Measurements from ENCODE around the gene NXPH1.

The NXPH1 gene

DNA sequence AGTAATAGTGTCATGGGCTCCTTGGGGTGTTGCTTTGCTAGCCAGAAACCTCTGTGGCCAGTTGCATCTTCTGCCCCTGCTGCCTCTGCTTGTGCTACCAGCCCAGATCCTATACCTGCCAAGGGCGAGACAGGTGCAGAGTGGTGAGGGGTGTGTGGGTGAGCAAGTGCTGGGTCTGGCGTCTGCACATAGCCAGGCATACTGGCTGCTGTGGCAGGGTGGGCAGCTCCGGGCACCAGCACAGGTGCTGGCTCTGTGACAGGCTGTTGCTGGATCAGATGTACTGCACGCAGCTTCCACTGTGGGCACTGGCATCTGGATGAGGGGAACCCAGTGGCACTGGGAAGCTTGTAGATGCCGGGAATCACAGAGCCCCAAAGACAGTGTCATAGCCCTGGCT is 148.4 kb downstream of the NXPH1 start:
- no peak for TF ChIP-seq CTCF (conservative IDR thresholded peaks at IDR 0.05)
- H3K27ac ChIP-seq = no peak overlapping the region

GRCh38 chr7:8582728-8583127 is 149.3 kb downstream of the NXPH1 start:
- no peak for TF ChIP-seq CTCF (conservative IDR thresholded peaks at IDR 0.05)
- H3K27ac ChIP-seq = no peak overlapping the region

DNA sequence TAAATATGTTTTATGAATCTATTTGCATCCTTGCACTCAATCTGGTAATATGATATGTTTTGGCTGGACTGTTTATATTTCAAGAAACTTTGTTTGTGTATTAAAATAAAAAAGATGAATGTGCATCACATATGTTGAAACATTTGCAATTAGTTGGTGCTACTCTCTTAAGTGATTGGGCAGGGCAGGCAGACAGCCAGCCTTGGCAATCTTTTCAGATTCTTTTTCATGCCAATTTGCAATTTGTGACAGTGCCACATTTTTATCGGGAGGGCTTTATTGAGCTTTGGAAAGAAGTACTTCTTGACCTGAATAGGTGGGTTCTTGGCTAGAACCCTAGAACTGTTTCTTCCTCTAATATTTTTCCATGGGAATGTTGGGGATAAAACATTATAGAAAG is 152.2 kb downstream of the NXPH1 start:
- no peak for TF ChIP-seq CTCF (conservative IDR thresholded peaks at IDR 0.05)
- H3K27ac ChIP-seq = no peak overlapping the region

GRCh38 chr7:8590225-8590624 is 156.8 kb downstream of the NXPH1 start:
- no peak for TF ChIP-seq CTCF (conservative IDR thresholded peaks at IDR 0.05)
- H3K27ac ChIP-seq = no peak overlapping the region

GRCh38 chr7:8590791-8591190 is 157.4 kb downstream of the NXPH1 start:
- H3K27ac ChIP-seq = no peak overlapping the region
- TF ChIP-seq CTCF (conservative IDR thresholded peaks at IDR 0.05) = no peak

DNA sequence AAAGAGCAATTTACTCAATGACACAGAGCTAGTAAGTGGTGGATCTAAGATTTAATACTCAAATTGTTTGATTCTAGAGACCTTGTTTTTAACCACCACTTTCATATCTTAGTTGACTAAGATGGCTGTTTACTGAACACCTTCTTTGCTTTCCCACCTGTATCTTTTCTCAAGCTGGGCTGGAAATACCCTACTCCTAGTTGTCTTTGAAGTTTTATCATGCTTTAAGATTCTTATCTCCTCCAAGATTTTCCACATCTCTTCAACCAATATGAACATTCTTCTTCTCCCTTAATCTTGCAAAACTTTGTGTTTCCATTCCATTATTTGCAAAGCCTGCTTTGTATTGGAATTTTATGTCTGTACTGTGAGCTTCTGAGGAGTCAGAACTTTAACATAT is 157.9 kb downstream of the NXPH1 start:
- TF ChIP-seq CTCF (conservative IDR thresholded peaks at IDR 0.05) = no peak
- no peak overlapping the region for H3K27ac ChIP-seq

GRCh38 chr7:8592167-8592566 is 158.8 kb downstream of the NXPH1 start:
- H3K27ac ChIP-seq = no peak overlapping the region
- no peak for TF ChIP-seq CTCF (conservative IDR thresholded peaks at IDR 0.05)

DNA sequence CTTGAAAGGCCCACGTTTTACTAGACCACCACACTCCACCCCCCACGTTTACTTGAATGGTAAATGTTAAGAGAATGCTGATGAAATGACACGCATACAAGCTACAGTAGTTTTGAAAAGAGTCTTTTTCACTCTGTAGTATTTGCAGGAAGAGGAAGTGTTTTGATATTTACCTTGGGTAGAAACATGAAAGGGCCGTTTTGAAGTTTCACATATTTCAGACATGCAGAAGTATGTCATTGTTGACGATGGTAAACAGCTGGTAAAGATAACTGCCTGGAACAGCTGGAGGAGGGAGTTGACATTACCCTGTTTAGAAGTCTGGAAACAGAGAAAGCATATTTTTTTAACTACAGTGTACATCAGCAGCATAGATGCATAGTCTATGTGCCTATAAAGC is 160.7 kb downstream of the NXPH1 start:
- no peak for TF ChIP-seq CTCF (conservative IDR thresholded peaks at IDR 0.05)
- no peak overlapping the region for H3K27ac ChIP-seq

Data from VCaP (cell line).